Naive thymus-derived CD8-positive, alpha-beta T cell (primary cell): ENCODE measurements around the gene YJU2. TPM values are rescaled to one million over a fixed set of nuclear protein-coding genes. Genes with fewer than 3 reads are reported as not detected.
A peak's percentile ranks its signal among the peaks of the same experiment; 100 is the strongest.
"Not testable (repeated sequence)": the region's sequence is repeated elsewhere in the genome, so short reads cannot be mapped to it uniquely, and the experiment has no call there.

Experiments used
- ATAC-seq, 2 donors: fragments of 150-1000 bp; cut with Tn5 transposase in 1 of 2; sonication (Bioruptor Pico), chemical (Tn5 transposase) in 1 of 2; 1 replicate in 1 of 2; 2 replicates in 1 of 2; pipeline ENCODE4 v1.10.0; 2021; ENCODE audit warnings: mild to moderate bottlenecking in 2 of 2, moderate library complexity in 2 of 2
- POLR2A ChIA-PET: fragments of 350-600 bp; sonication (Branson Sonifier 250); formaldehyde crosslinking; loops from one replicate; lab custom pipeline; 2021; ENCODE audit warnings: antibody characterized with exemption; lab: Charles Lee
- DNase-seq, 10 donors: peaks; one replicate each; pipeline versions ENCODE4 v3.0.0 to v3.0.0-alpha.2; 2020 to 2022
- H3K27ac Mint-ChIP-seq, 10 donors: one replicate each; pipeline ENCODE4 v1.8.0; 2020 to 2022; ENCODE audit warnings: mild to moderate bottlenecking in 10 of 10, mixed read lengths in 10 of 10, moderate library complexity in 4 of 10, inconsistent platforms in 1 of 10
- H3K27me3 Mint-ChIP-seq, 5 donors: one replicate each; pipeline ENCODE4 v1.8.0; 2021 to 2022; ENCODE audit warnings: mixed read lengths in 5 of 5
- H3K36me3 Mint-ChIP-seq, 3 donors: one replicate each; pipeline ENCODE4 v1.8.0; 2020 to 2022; ENCODE audit warnings: mixed read lengths in 3 of 3, mild to moderate bottlenecking in 2 of 3, inconsistent platforms in 1 of 3
- H3K4me1 Mint-ChIP-seq, 4 donors: one replicate each; pipeline ENCODE4 v1.8.0; 2021 to 2022; ENCODE audit warnings: mixed read lengths in 4 of 4
- H3K4me3 Mint-ChIP-seq, 10 donors: one replicate each; pipeline ENCODE4 v1.8.0; 2020 to 2022; ENCODE audit warnings: mild to moderate bottlenecking in 10 of 10, mixed read lengths in 10 of 10, moderate library complexity in 6 of 10, inconsistent platforms in 1 of 10
- H3K9me3 Mint-ChIP-seq, 9 donors: one replicate each; pipeline ENCODE4 v1.8.0; 2020 to 2022; ENCODE audit warnings: mixed read lengths in 9 of 9, mild to moderate bottlenecking in 3 of 9, inconsistent platforms in 1 of 9, moderate library complexity in 1 of 9
- polyA plus RNA-seq, 3 donors: library from polyadenylated mRNA; unstranded; fragments of 300-500 nt; fragmentation: Illumina TruSeq; gene quantifications; one replicate each; pipeline ENCODE4 v1.2.3, GENCODE V29; 2021
- total RNA-seq, 8 experiments: library from RNA in 2 of 8; stranded (reverse) in 2 of 8; gene quantifications; one replicate each; pipeline ENCODE4 v1.2.3 and lab custom pipeline; 2021 to 2026

YJU2 gene
- total and polyA plus RNA-seq, 5 experiments from 2014 or later, result 20.2 to 35.3 (median 32.9) TPM

GRCh38 chr19:4213116-4213515 is 33.8 kb upstream of the YJU2 start:
- peaks cover 0 to 6% (median 0%) of the 10 kb centered on the region in 4 donors for H3K4me1 Mint-ChIP-seq
- H3K4me3 Mint-ChIP-seq, result no peak overlapping the region
- no peaks in the 10 kb centered on the region for H3K36me3 Mint-ChIP-seq
- ATAC-seq (no peak), DNase-seq (no peak)
- POLR2A ChIA-PET, result interaction anchor here (0.6 kb wide), 1 partner anchor 207 kb away, joined by 5 read pairs; no protein-coding TSS in a partner anchor
- no peaks in the 10 kb centered on the region for H3K27me3 Mint-ChIP-seq
- H3K9me3 Mint-ChIP-seq, result peaks cover 0 to 2% (median 0%) of the 10 kb centered on the region in 9 donors
- H3K27ac Mint-ChIP-seq, result no peak overlapping the region

- POLR2A ChIA-PET, result no interaction called here
- no peak for ATAC-seq
- Mint-ChIP-seq H3K4me3 (no peak overlapping the region), H3K27me3 (no peaks in the 10 kb centered on the region), H3K27ac (no peak overlapping the region), H3K4me1 (peaks cover 0 to 6% (median 0%) of the 10 kb centered on the region in 4 donors), H3K36me3 (no peaks in the 10 kb centered on the region), H3K9me3 (no peaks in the 10 kb centered on the region)
- DNase-seq, result no peak
Measured at GRCh38 chr19:4215807-4216206, 31.1 kb upstream of the YJU2 start.

GRCh38 chr19:4216846-4217245 is 30.0 kb upstream of the YJU2 start:
- POLR2A ChIA-PET, result no interaction called here
- Mint-ChIP-seq H3K27me3 (no peaks in the 10 kb centered on the region), H3K4me3 (no peak overlapping the region), H3K27ac (peak overlapping the region in 1 of 10 donors; percentile 34), H3K4me1 (peaks cover 0 to 6% (median 0%) of the 10 kb centered on the region in 4 donors), H3K36me3 (no peaks in the 10 kb centered on the region), H3K9me3 (no peaks in the 10 kb centered on the region)
- DNase-seq (no peak), ATAC-seq (no peak)

GRCh38 chr19:4217429-4218264 is 29.2 kb upstream of the YJU2 start:
- Mint-ChIP-seq H3K36me3 (no peaks in the 10 kb centered on the region), H3K4me1 (peaks cover 0 to 6% (median 0%) of the 10 kb centered on the region in 4 donors), H3K27ac (no peak overlapping the region), H3K4me3 (no peak overlapping the region), H3K27me3 (no peaks in the 10 kb centered on the region), H3K9me3 (no peaks in the 10 kb centered on the region)
- POLR2A ChIA-PET, result no interaction called here
- no peak for ATAC-seq
- DNase-seq, result no peak

GRCh38 chr19:4218523-4218922 is 28.4 kb upstream of the YJU2 start:
- H3K27me3 Mint-ChIP-seq, H3K9me3 Mint-ChIP-seq, H3K27ac Mint-ChIP-seq, H3K36me3 Mint-ChIP-seq, H3K4me1 Mint-ChIP-seq, H3K4me3 Mint-ChIP-seq, POLR2A ChIA-PET, DNase-seq, ATAC-seq: not testable (repeated sequence)

DNA sequence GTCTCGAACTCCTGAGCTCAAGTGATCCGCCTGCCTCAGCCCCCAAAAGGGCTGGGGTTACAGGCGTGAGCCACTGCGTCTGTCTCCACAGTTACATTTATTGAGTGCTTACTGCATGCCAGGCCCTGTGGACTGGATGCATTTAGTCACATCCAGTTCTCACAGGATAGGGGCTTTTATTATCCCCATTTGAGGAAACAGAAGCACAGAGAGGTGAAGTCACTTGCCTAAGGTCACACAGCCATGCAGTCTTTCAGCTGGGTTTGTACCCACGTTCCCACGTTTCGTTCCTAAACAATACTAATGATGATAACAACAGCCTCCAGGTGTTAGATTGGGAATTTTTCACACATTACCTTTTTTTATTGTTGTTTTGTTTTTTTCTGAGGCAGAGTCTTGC is 26.7 kb upstream of the YJU2 start:
- Mint-ChIP-seq H3K4me1 (no peaks in the 10 kb centered on the region), H3K9me3 (no peaks in the 10 kb centered on the region), H3K36me3 (no peaks in the 10 kb centered on the region), H3K27me3 (no peaks in the 10 kb centered on the region), H3K27ac (no peak overlapping the region), H3K4me3 (no peak overlapping the region)
- POLR2A ChIA-PET, result no interaction called here
- DNase-seq, result no peak
- ATAC-seq, result no peak

GRCh38 chr19:4224470-4224869 is 22.4 kb upstream of the YJU2 start:
- no peak overlapping the region for H3K4me3 Mint-ChIP-seq
- H3K9me3 Mint-ChIP-seq, result no peaks in the 10 kb centered on the region
- ATAC-seq (no peak), DNase-seq (no peak)
- POLR2A ChIA-PET, result no interaction called here
- H3K36me3 Mint-ChIP-seq, result no peaks in the 10 kb centered on the region
- H3K27me3 Mint-ChIP-seq, result peaks cover 0 to 2% (median under 1%) of the 10 kb centered on the region in 5 donors
- H3K27ac Mint-ChIP-seq, result peak overlapping the region in 1 of 10 donors; percentile 29
- peaks cover 0 to 2% (median under 1%) of the 10 kb centered on the region in 4 donors for H3K4me1 Mint-ChIP-seq

GRCh38 chr19:4225885-4226284 is 21.0 kb upstream of the YJU2 start:
- no peak for DNase-seq
- POLR2A ChIA-PET, result no interaction called here
- Mint-ChIP-seq H3K27ac (peak overlapping the region in 1 of 10 donors; percentile 48), H3K9me3 (no peaks in the 10 kb centered on the region), H3K4me3 (no peak overlapping the region), H3K4me1 (peaks cover 0 to 3% (median 2%) of the 10 kb centered on the region in 4 donors), H3K27me3 (peaks cover 0 to 6% (median 2%) of the 10 kb centered on the region in 5 donors), H3K36me3 (no peaks in the 10 kb centered on the region)
- no peak for ATAC-seq

DNA sequence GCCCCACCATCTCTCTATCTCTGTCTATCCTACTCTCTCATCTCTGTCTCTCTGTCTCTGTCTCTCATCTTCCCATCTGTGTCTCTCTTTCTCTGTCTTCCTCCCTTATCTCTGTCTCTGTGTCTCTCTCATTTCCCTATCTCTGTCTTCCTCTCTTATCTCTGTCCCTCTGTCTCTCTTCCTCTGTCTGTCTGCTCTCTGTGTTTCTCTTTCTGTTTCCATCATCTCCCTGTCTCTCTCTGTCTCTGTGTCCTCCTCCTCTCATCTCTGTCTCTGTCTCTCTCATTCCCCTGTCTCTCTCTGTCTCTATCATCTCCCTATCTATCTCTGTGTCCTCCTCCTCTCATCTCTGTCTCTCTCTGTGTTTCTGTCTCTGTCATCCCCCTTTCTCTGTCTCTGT is 19.1 kb upstream of the YJU2 start:
- no peak overlapping the region for H3K27ac Mint-ChIP-seq
- peaks cover 0 to 3% (median 2%) of the 10 kb centered on the region in 4 donors for H3K4me1 Mint-ChIP-seq
- H3K9me3 Mint-ChIP-seq, result no peaks in the 10 kb centered on the region
- peaks cover 0 to 13% (median 5%) of the 10 kb centered on the region in 5 donors for H3K27me3 Mint-ChIP-seq
- no peaks in the 10 kb centered on the region for H3K36me3 Mint-ChIP-seq
- POLR2A ChIA-PET, result no interaction called here
- ATAC-seq (no peak), DNase-seq (no peak)
- no peak overlapping the region for H3K4me3 Mint-ChIP-seq

GRCh38 chr19:4228765-4229178 is 18.1 kb upstream of the YJU2 start:
- ATAC-seq (no peak), DNase-seq (no peak)
- Mint-ChIP-seq H3K27me3 (peaks cover 5 to 19% (median 8%) of the 10 kb centered on the region in 5 donors), H3K36me3 (no peaks in the 10 kb centered on the region), H3K4me3 (no peak overlapping the region), H3K27ac (no peak overlapping the region), H3K4me1 (peaks cover 0 to 4% (median 3%) of the 10 kb centered on the region in 4 donors), H3K9me3 (no peaks in the 10 kb centered on the region)
- POLR2A ChIA-PET, result no interaction called here

GRCh38 chr19:4229179-4229931 is 17.5 kb upstream of the YJU2 start, which contains the start of gene EBI3:
Gene EBI3 (plus strand): TSS chr19:4229523. CDS start chr19:4229551, 28 bp downstream.
- POLR2A ChIA-PET, result interaction anchor here (0.6 kb wide), 1 partner anchor 11 kb away, joined by 4 read pairs; no protein-coding TSS in a partner anchor
- H3K27me3 Mint-ChIP-seq, result peaks cover 5 to 22% (median 8%) of the 10 kb centered on the region in 5 donors
- no peaks in the 10 kb centered on the region for H3K9me3 Mint-ChIP-seq
- peak within 1 kb of the TSS in 1 of 10 donors; percentile 11 for H3K4me3 Mint-ChIP-seq
- H3K4me1 Mint-ChIP-seq, result peaks cover 0 to 4% (median 3%) of the 10 kb centered on the region in 4 donors
- H3K27ac Mint-ChIP-seq, result peak within 1 kb of the TSS in 1 of 10 donors; percentile 39
- H3K36me3 Mint-ChIP-seq, result no peaks in the 10 kb centered on the region
- ATAC-seq (peak in 1 of 2 donors; percentile 27), DNase-seq (peak in 2 of 10 donors; percentile 8 to 68)

GRCh38 chr19:4230237-4230636 is 16.6 kb upstream of the YJU2 start:
- POLR2A ChIA-PET, result interaction anchor here (0.6 kb wide), 1 partner anchor 10 kb away, joined by 4 read pairs; no protein-coding TSS in a partner anchor
- not testable (repeated sequence) for DNase-seq, H3K4me3 Mint-ChIP-seq, H3K27ac Mint-ChIP-seq, H3K9me3 Mint-ChIP-seq, ATAC-seq, H3K4me1 Mint-ChIP-seq, H3K36me3 Mint-ChIP-seq
- H3K27me3 Mint-ChIP-seq, result peaks cover 5 to 27% (median 8%) of the 10 kb centered on the region in 5 donors
